Panc1 (cell line): ENCODE measurements around the gene IL1A. TPM values are rescaled to one million over a fixed set of nuclear protein-coding genes. Genes with fewer than 3 reads are reported as not detected.

Experiments used
- ATAC-seq: fragments of 200-7000 bp; cut with Tn5 transposase; 2 replicates; pipeline ENCODE4 v1.9.1; 2020; ENCODE audit warnings: mild to moderate bottlenecking, moderate library complexity
- BruUV-seq: library from RNA; stranded (reverse); fragments of 400-500 nt; replicated peaks from 2 replicates; lab custom pipeline; 2021; lab: Mats Ljungman, UMichigan
- CTCF ChIA-PET: fragments of 300-600 bp; sonication (Branson Sonifier 250); formaldehyde crosslinking; loops from one replicate; lab custom pipeline; 2022; ENCODE audit warnings: antibody characterized with exemption; lab: Charles Lee
- POLR2A ChIA-PET: fragments of 300-600 bp; sonication (Branson Sonifier 250); formaldehyde crosslinking; loops from one replicate; lab custom pipeline; 2022; ENCODE audit warnings: antibody characterized with exemption; lab: Charles Lee
- DNase-seq: peaks from one replicate; pipeline ENCODE4 v3.0.0-alpha.2; 2010; ENCODE audit warnings: low read depth, low spot score
- H3K27ac ChIP-seq: 2 replicates; pipeline ENCODE4 v1.5.1; 2011; ENCODE audit warnings: mild to moderate bottlenecking, low read length, inconsistent platforms
- H3K27me3 ChIP-seq: fragments of 200-500 bp; sonication (Bioruptor generic); 2 replicates; pipeline ENCODE4 v1.6.0; 2014; ENCODE audit warnings: low read length, inconsistent platforms; ENCODE audit not compliant: control insufficient read depth, insufficient read depth
- H3K36me3 ChIP-seq: fragments of 200-500 bp; sonication (Bioruptor generic); 2 replicates; pipeline ENCODE4 v1.5.1; 2014; ENCODE audit warnings: inconsistent platforms, mild to moderate bottlenecking, low read length, moderate library complexity; ENCODE audit not compliant: control insufficient read depth, insufficient read depth
- H3K4me1 ChIP-seq: 2 replicates; pipeline ENCODE4 v1.5.1; 2011; ENCODE audit warnings: inconsistent platforms, mild to moderate bottlenecking, low read length, moderate library complexity; ENCODE audit not compliant: control insufficient read depth, insufficient read depth
- H3K4me3 ChIP-seq, 2 experiments: 2 replicates each; pipeline ENCODE4 v1.5.1; 2011 to 2012; ENCODE audit warnings: low read depth in 2 of 2, low read length in 2 of 2, mild to moderate bottlenecking in 2 of 2, inconsistent platforms in 1 of 2, moderate library complexity in 1 of 2
- H3K9me3 ChIP-seq: fragments of 200-500 bp; sonication (Bioruptor generic); 2 replicates; pipeline ENCODE4 v1.5.1; 2014; ENCODE audit warnings: low read depth, mild to moderate bottlenecking, inconsistent platforms, low read length, moderate library complexity; ENCODE audit not compliant: control insufficient read depth, insufficient read depth
- CTCF ChIP-seq: fragments of 450-650 bp; IDR thresholded peaks from 2 replicates; pipeline ENCODE4 v1.5.1; 2017; ENCODE audit warnings: mild to moderate bottlenecking
- POLR2AphosphoS5 ChIP-seq: IDR thresholded peaks from 2 replicates; pipeline ENCODE4 v1.6.1; 2012; ENCODE audit warnings: mild to moderate bottlenecking, low read depth, low read length, moderate library complexity
- SIN3A ChIP-seq: IDR thresholded peaks from 2 replicates; pipeline ENCODE4 v1.6.1; 2012; ENCODE audit warnings: low read depth, mild to moderate bottlenecking, low read length, moderate library complexity, borderline replicate concordance; ENCODE audit not compliant: insufficient read depth
- TCF7L2 ChIP-seq: IDR thresholded peaks from 2 replicates; pipeline ENCODE4 v1.6.1; 2011; ENCODE audit warnings: mild to moderate bottlenecking, low read depth, low read length, inconsistent platforms
- in situ Hi-C: cut with HindIII; loops from 2 replicates; pipeline ENCODE4 v1.10.0; 2016; ENCODE audit warnings: low sequenced_read_pairs, low pct_unique_long_range_greater_than_20kb
- intact Hi-C: fragments of 100-400 bp; cut with micrococcal nuclease; formaldehyde crosslinking; loops from one replicate; pipeline ENCODE4 v1.10.0; 2022; ENCODE audit not compliant: unreplicated experiment
- total RNA-seq: library from RNA; stranded (reverse); gene quantifications from one replicate; pipeline ENCODE4 v1.2.1, GENCODE V29; 2021; ENCODE audit not compliant: unreplicated experiment
- TF ChIP-seq, protein P1 (sequence below), 2 experiments: IDR thresholded peaks; 2 replicates each; pipeline ENCODE4 v1.6.1; 2011 to 2012; ENCODE audit warnings: low read depth in 2 of 2, control low read depth in 1 of 2, low read length in 1 of 2, mild to moderate bottlenecking in 1 of 2, moderate library complexity in 1 of 2; ENCODE audit not compliant: insufficient read depth in 1 of 2

Gene IL1A
- total RNA-seq, 1 experiment from 2014 or later: not detected

- no peak for DNase-seq
- Histone ChIP-seq H3K4me1 (no peaks in the 10 kb centered on the region), H3K9me3 (no peaks in the 10 kb centered on the region), H3K36me3 (no peaks in the 10 kb centered on the region), H3K27me3 (no peaks in the 10 kb centered on the region), H3K4me3 (no peak overlapping the region), H3K27ac (no peak overlapping the region)
- TF ChIP-seq TCF7L2: no peak
- TF ChIP-seq, protein P1, sequence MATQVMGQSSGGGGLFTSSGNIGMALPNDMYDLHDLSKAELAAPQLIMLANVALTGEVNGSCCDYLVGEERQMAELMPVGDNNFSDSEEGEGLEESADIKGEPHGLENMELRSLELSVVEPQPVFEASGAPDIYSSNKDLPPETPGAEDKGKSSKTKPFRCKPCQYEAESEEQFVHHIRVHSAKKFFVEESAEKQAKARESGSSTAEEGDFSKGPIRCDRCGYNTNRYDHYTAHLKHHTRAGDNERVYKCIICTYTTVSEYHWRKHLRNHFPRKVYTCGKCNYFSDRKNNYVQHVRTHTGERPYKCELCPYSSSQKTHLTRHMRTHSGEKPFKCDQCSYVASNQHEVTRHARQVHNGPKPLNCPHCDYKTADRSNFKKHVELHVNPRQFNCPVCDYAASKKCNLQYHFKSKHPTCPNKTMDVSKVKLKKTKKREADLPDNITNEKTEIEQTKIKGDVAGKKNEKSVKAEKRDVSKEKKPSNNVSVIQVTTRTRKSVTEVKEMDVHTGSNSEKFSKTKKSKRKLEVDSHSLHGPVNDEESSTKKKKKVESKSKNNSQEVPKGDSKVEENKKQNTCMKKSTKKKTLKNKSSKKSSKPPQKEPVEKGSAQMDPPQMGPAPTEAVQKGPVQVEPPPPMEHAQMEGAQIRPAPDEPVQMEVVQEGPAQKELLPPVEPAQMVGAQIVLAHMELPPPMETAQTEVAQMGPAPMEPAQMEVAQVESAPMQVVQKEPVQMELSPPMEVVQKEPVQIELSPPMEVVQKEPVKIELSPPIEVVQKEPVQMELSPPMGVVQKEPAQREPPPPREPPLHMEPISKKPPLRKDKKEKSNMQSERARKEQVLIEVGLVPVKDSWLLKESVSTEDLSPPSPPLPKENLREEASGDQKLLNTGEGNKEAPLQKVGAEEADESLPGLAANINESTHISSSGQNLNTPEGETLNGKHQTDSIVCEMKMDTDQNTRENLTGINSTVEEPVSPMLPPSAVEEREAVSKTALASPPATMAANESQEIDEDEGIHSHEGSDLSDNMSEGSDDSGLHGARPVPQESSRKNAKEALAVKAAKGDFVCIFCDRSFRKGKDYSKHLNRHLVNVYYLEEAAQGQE (IDR thresholded peaks at IDR 0.05; ENCODE audit: insufficient read depth in 1 of 2, low read depth in 2 of 2, low read length in 1 of 2): no peak
- no peak for TF ChIP-seq POLR2AphosphoS5
- TF ChIP-seq SIN3A: no peak
- no peak for TF ChIP-seq CTCF
- in situ Hi-C loops: no loop called here
- ChIA-PET POLR2A (interaction anchor here (0.5 kb wide), 1 partner anchor 9 kb away, joined by 3 read pairs; no protein-coding TSS in a partner anchor), CTCF (no interaction called here)
- no peak for ATAC-seq
- no TSS peak for BruUV-seq
- intact Hi-C loops: no loop called here
Measured at GRCh38 chr2:112821142-112821541, 36.8 kb upstream of the IL1A start.

GRCh38 chr2:112820343-112820742 is 36.0 kb upstream of the IL1A start:
- Histone ChIP-seq H3K4me3 (no peak overlapping the region), H3K9me3 (no peaks in the 10 kb centered on the region), H3K27ac (no peak overlapping the region), H3K4me1 (no peaks in the 10 kb centered on the region), H3K27me3 (no peaks in the 10 kb centered on the region), H3K36me3 (no peaks in the 10 kb centered on the region)
- DNase-seq (no peak), ATAC-seq (no peak)
- ChIA-PET CTCF (no interaction called here), POLR2A (no interaction called here)
- intact Hi-C loops (no loop called here), in situ Hi-C loops (no loop called here)
- TF ChIP-seq POLR2AphosphoS5 (no peak), SIN3A (no peak), CTCF (no peak), TCF7L2 (no peak)
- TF ChIP-seq, protein P1 (IDR thresholded peaks at IDR 0.05; ENCODE audit: insufficient read depth in 1 of 2, low read depth in 2 of 2, low read length in 1 of 2): no peak
- no TSS peak for BruUV-seq
